GM12865 (cell line): ENCODE measurements around the gene RBM39.
"Not testable (repeated sequence)": the region's sequence is repeated elsewhere in the genome, so short reads cannot be mapped to it uniquely, and the experiment has no call there.

Experiments
- DNase-seq: peaks from one replicate; pipeline ENCODE4 v3.0.0; 2010; ENCODE audit warnings: low read depth
- H3K4me3 ChIP-seq: 2 replicates; pipeline ENCODE4 v1.5.1; 2011; ENCODE audit warnings: mild to moderate bottlenecking, low read depth, low read length, control low read depth
- TF ChIP-seq, protein P1 (sequence below): IDR thresholded peaks from 2 replicates; pipeline ENCODE4 v1.5.1; 2011; ENCODE audit warnings: low read length, control low read depth, low read depth, inconsistent platforms; ENCODE audit not compliant: insufficient read depth; ENCODE audit errors: missing control alignments

RBM39 gene

DNA sequence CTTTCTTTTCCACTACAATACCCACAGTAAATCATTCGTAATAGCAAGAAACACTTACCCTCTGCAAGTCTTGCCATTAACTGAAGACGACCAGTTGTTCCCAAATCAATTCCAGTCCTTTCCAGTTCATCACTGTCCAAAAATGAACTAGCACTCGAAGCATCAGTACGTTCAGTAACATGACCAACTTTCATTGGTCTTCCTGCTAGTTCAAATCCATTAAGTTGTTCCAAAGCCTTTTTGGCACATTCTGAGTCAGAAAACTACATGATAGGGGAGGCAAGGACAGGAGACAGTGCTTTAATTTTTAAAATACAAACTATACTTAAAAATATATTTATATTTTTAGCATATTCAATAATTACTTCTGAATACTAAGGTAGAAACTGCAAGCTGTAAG is 27.9 kb downstream of the RBM39 start:
- no peak for DNase-seq
- TF ChIP-seq, protein P1, sequence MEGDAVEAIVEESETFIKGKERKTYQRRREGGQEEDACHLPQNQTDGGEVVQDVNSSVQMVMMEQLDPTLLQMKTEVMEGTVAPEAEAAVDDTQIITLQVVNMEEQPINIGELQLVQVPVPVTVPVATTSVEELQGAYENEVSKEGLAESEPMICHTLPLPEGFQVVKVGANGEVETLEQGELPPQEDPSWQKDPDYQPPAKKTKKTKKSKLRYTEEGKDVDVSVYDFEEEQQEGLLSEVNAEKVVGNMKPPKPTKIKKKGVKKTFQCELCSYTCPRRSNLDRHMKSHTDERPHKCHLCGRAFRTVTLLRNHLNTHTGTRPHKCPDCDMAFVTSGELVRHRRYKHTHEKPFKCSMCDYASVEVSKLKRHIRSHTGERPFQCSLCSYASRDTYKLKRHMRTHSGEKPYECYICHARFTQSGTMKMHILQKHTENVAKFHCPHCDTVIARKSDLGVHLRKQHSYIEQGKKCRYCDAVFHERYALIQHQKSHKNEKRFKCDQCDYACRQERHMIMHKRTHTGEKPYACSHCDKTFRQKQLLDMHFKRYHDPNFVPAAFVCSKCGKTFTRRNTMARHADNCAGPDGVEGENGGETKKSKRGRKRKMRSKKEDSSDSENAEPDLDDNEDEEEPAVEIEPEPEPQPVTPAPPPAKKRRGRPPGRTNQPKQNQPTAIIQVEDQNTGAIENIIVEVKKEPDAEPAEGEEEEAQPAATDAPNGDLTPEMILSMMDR: no peak

DNA sequence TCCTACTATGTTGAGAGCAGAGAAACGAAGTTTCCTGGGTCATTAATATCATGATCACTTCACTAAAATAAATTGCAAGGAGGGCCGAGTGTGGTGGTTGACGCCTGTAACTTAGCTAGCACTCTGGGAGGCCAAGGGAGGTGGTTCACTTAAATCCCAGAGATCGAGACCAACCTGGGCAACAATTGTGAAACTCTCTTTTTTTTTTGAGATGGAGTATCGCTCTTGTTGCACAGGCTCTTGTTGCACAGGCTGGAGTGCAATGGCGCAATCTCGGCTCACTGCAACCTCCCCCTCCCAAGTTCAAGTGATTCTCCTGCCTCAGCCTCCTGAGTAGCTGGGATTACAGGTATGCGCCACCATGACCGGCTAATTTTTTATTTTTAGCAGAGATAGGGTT is 28.9 kb downstream of the RBM39 start:
- H3K4me3 ChIP-seq, DNase-seq: not testable (repeated sequence)

More for the DNA sequence above, 27.9 kb downstream of the RBM39 start:
- no peak overlapping the region for H3K4me3 ChIP-seq

DNA sequence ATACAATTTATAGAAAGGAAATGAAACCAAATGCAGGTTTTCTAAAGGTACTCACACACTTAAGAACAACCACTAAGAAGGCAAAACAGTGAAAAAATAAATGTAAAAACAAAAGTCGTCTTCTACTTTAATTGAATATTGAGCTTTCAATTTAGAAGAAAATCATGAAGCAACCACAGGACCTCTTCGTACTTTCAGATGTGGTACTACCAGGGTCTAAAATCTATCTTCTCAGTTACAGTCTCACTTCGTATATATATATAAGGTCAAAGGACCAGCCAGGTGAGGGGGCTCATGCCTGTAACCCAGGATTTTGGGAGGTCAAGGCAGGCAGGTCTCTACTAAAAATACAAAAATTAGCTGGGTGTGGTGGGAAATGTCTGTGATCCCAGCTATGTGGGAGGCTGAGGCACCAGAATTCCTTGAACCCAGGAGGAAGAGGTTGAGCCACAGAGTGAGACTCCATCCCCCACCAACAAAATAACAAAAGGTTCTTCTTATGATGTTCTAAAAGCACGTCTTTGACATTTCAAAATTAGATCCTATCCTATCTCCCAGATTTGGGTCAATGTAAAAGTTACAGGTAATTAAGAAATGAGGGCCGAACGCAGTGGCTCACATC is 30.4 kb downstream of the RBM39 start:
- peak; percentile 46 for DNase-seq
- TF ChIP-seq, protein P1: no peak
- no peak overlapping the region for H3K4me3 ChIP-seq

DNA sequence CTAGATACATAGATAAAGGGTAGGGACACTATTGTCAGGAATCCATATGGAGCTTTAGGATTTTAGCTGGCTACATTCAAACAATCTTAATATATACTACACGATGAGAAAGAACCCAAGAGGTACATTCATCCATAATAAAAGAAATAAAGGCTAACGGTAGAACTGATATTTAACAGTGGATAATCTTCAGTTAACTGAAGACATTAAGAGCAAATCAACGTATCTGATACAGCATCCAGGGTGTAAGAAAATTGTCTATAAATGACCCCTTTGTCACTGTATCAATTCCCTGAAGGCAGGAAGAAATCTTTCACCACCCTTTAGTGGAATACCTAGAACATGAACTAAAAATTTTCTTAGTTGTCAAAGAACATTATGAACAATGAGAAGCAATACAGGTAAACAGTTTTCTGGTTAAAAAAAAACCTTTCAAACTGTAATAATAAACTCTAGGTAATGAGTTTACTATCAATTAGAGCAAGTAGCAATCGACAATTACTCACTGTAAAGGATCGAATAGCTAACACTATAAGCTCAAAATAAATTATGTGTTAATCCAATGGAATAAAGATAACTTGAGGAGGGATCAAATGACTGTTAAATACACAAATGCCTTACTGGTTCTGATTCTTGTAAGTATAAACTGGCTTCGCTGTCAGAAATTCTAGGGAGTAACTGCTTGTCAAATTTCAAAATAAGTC is 31.0 kb downstream of the RBM39 start:
- no peak overlapping the region for H3K4me3 ChIP-seq
- no peak for DNase-seq

DNA sequence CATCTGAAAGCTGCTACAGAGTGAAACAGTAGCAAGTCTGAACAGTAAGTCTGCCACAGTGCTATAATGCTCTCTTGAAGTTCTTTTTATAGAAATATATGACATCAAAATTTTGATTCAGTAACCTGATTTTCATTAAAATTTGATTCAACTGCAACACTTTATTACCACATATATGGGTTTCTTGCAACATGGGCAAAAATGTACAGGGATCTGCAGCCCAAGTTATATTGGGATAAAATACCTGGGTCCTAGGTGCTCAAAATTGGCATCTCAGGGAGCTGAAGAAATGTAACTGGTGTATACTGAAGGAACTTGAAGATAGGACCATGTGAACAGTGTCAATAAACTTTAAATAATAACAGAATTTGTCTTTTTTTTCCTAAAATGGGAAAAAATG is 32.0 kb downstream of the RBM39 start:
- H3K4me3 ChIP-seq: no peak overlapping the region
- TF ChIP-seq, protein P1: no peak
- no peak for DNase-seq

More for the DNA sequence above, 31.0 kb downstream of the RBM39 start:
- TF ChIP-seq, protein P1: no peak

DNA sequence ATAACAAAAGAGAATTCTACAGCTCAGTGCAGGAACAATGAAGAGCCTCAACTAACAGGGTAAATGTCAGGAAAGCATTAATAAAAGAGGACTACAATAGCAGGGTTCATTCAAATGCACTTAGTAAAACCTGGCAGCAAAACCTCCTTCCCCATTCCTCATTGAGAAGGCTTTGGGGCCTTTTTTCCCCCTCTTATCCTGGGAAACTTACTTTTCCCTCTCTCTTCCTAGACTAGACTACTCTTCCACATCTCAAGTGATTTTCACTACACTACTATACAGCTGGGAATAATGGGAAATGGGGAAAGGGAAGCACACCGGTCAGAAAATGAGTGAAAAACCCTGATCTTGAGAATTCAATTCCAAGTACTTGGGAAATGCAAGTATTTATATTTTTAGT is 32.8 kb downstream of the RBM39 start:
- DNase-seq: no peak
- TF ChIP-seq, protein P1: no peak
- H3K4me3 ChIP-seq: no peak overlapping the region

DNA sequence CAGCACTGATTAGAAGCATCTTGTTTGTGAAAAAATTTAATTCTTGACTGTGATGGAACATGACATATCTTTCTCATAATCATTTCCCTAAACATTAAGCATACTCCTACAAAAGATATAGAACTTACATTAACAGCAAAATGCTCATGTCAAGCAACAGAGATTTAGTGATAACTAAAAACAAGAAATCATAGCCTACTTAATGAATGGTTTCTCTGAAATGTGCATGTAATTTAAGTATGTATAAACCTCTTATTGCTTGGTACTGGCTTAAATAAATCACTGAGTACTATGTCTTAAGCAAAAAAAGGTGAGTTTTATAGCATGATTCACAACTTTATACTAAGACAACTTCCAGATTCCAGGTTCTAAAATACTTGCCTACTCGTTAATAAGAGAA is 33.6 kb downstream of the RBM39 start:
- no peak overlapping the region for H3K4me3 ChIP-seq
- TF ChIP-seq, protein P1: no peak
- DNase-seq: no peak

DNA sequence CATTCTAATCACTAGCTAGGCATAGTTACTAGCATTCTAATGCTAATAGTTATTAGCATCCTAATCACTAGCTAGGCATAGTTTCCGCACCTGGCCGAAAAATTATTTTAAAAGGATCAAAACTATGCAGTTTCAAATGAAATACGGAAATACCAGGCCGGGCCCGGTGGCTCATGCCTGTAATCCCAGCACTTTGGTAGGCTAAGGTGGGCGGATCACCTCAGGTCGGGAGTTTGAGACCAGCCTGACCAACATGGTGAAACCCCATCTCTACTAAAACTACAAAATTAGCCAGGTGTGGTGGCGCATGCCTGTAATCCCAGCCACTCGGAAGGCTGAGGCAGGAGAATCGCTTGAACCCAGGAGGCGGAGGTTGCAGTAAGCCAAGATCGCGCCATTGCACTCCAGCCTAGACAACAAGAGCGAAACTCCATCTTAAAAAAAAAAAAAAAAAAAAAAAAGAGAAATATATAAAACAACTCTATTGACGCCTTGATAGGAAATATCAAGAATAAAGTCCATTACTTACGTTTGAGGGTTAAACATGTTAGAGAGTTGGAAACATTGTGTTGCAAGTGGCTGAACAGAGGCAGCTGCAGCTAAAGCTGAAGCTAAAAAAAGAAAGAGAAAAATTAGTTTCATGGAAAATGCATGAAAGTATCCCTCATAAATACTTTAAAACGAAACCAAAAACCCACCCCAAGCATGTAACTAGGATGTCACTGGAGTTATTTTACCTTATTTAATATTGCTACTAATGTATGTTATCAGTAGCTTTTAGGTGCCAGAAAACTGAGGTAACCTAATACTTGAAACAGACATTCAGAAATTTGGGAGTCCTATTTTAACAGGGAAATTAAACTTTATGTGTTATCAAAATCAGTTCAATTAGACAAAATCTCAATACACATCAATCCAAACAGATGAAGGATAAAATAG is 35.2 kb downstream of the RBM39 start:
- H3K4me3 ChIP-seq, DNase-seq: not testable (repeated sequence)

DNA sequence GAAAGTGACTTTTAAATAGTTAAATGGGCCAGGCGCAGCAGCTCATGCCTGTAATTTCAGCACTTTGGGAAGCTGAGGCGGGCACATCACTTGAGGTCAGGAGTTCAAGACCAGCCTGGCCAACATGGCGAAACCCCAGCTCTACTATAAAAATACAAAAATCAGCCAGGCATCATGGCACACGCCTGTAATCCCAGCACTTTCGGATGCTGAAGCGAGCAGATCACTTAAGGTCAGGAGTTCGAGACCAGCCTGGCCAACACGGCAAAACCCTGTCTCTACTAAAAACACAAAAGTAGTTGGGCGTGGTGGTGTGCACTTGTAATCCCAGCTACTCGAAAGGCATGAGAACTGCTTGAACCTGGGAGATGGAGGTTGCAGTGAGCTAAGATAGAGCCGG is 36.2 kb downstream of the RBM39 start:
- not testable (repeated sequence) for DNase-seq, H3K4me3 ChIP-seq
